ENCODE measurements around the gene CETN1. TPM values are rescaled to one million over a fixed set of nuclear protein-coding genes. Genes with fewer than 3 reads are reported as not detected.

CETN1 gene
- total and polyA plus RNA-seq, 7 donors = not detected

DNA sequence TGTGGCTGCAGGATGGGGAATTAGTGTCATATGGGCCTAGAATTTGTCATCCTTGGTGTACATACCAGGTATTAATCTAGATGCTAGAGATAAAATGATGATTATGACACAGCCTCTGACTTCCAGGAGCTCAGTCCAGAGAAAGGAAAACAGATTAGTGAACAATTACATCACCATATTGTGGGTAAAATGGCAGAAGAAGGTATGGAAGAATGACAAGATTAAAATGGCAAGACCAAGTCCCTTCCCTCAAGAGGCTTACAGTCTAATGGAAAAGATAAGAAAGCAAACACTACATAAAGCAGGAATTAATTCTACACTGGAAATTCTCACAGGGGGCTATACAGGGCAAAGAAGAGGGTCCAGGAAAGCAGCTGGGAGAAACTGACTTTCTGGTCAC is 51.4 kb downstream of the CETN1 start:
- H3K4me1 ChIP-seq = no peaks in the 10 kb centered on the region
- no peak overlapping the region for H3K4me3 ChIP-seq
- ATAC-seq = no peak
- DNase-seq = no peak
- intact Hi-C loops (cut with DNase I) = no loop called here
- no peak for TF ChIP-seq CTCF (IDR thresholded peaks at IDR 0.05)
- no peak overlapping the region for H3K27ac ChIP-seq
- H3K27me3 ChIP-seq (ENCODE audit: insufficient read depth in 3 of 3, low read length in 2 of 3) = peaks cover 0 to 2% (median 0%) of the 10 kb centered on the region in 3 donors
- no peaks in the 10 kb centered on the region for H3K9me3 ChIP-seq
- no peaks in the 10 kb centered on the region for H3K36me3 ChIP-seq (ENCODE audit: insufficient read depth in 1 of 2, low read depth in 1 of 2)

Other genes starting within 250 kb of the CETN1 start
- 1 to 10 TPM; 3.4 to 6.4 (median 4.2) TPM for gene COLEC12, start 79.7 kb upstream of the CETN1 start, total RNA-seq
- gene COLEC12, start 79.7 kb upstream of the CETN1 start, polyA plus RNA-seq = 1 to 10 TPM in 2 of 3 donors, under 1 TPM in 1; 0.80 to 1.9 (median 1.2) TPM
- not detected for gene CLUL1, start 16.6 kb downstream of the CETN1 start, total RNA-seq
- gene CLUL1, start 16.6 kb downstream of the CETN1 start, polyA plus RNA-seq = not detected
- under 1 TPM in 3 of 4 donors, not detected in 1; 0.26 to 0.65 (median 0.32) TPM for gene TYMS, start 77.3 kb downstream of the CETN1 start, total RNA-seq
- gene TYMS, start 77.3 kb downstream of the CETN1 start, polyA plus RNA-seq = under 1 TPM; 0.25 to 0.49 (median 0.31) TPM
- 10 to 100 TPM in 3 of 4 donors, 1 to 10 TPM in 1; 5.2 to 27.2 (median 10.3) TPM for gene ENOSF1, start 132.2 kb downstream of the CETN1 start, total RNA-seq
- 1 to 10 TPM; 5.1 to 6.1 (median 5.1) TPM for gene ENOSF1, start 132.2 kb downstream of the CETN1 start, polyA plus RNA-seq
- 10 to 100 TPM; 12.2 to 29.5 (median 18.3) TPM for gene YES1, start 231.9 kb downstream of the CETN1 start, total RNA-seq
- gene YES1, start 231.9 kb downstream of the CETN1 start, polyA plus RNA-seq = 10 to 100 TPM in 2 of 3 donors, 1 to 10 TPM in 1; 8.7 to 14.6 (median 10.7) TPM

Data from psoas muscle (tissue), 8 donors.